ENCODE results near the gene MMP17. TPM values are rescaled to one million over a fixed set of nuclear protein-coding genes. Genes with fewer than 3 reads are reported as not detected.

Gene MMP17
- total RNA-seq, result 1 to 10 TPM; 1.3 to 1.9 TPM

GRCh38 chr12:131827961-131828534, at the start of gene MMP17:
Gene MMP17, plus strand, starts transcription at chr12:131828393. Its CDS starts 102 bp downstream, at chr12:131828495.
- intact Hi-C loops (cut with DNase I), result loop anchor here (10.0 kb wide), 1 partner anchor 723 kb away; no protein-coding TSS in a partner anchor
- H3K27me3 ChIP-seq, result peaks cover 38% of the 10 kb centered on the region
- no peak within 1 kb of the TSS for H3K9ac ChIP-seq (ENCODE audit: low read depth in 2 of 2, low read length in 2 of 2)
- TF ChIP-seq, protein P1, sequence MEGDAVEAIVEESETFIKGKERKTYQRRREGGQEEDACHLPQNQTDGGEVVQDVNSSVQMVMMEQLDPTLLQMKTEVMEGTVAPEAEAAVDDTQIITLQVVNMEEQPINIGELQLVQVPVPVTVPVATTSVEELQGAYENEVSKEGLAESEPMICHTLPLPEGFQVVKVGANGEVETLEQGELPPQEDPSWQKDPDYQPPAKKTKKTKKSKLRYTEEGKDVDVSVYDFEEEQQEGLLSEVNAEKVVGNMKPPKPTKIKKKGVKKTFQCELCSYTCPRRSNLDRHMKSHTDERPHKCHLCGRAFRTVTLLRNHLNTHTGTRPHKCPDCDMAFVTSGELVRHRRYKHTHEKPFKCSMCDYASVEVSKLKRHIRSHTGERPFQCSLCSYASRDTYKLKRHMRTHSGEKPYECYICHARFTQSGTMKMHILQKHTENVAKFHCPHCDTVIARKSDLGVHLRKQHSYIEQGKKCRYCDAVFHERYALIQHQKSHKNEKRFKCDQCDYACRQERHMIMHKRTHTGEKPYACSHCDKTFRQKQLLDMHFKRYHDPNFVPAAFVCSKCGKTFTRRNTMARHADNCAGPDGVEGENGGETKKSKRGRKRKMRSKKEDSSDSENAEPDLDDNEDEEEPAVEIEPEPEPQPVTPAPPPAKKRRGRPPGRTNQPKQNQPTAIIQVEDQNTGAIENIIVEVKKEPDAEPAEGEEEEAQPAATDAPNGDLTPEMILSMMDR (IDR thresholded peaks at IDR 0.05), result no peak
- peak within 1 kb of the TSS; percentile 35 for H3K4me3 ChIP-seq
- H3K27ac ChIP-seq, result no peak within 1 kb of the TSS
- H3K4me1 ChIP-seq, result no peaks in the 10 kb centered on the region
- no peaks in the 10 kb centered on the region for H3K9me3 ChIP-seq
- no peaks in the 10 kb centered on the region for H3K36me3 ChIP-seq
- no peak for DNase-seq

- H3K27ac ChIP-seq, result no peak overlapping the region
- H3K4me1 ChIP-seq, result no peaks in the 10 kb centered on the region
- peaks cover 7% of the 10 kb centered on the region for H3K36me3 ChIP-seq
- no peak overlapping the region for H3K9ac ChIP-seq (ENCODE audit: low read depth in 2 of 2, low read length in 2 of 2)
- TF ChIP-seq, protein P1 (IDR thresholded peaks at IDR 0.05), result no peak
- H3K4me3 ChIP-seq, result no peak overlapping the region
- no peaks in the 10 kb centered on the region for H3K27me3 ChIP-seq
- DNase-seq, result no peak
- H3K9me3 ChIP-seq, result no peaks in the 10 kb centered on the region
- intact Hi-C loops (cut with DNase I), result no loop called here
Measured at GRCh38 chr12:131779027-131779426, 49.2 kb upstream of the MMP17 start.

GRCh38 chr12:131782061-131782460, 46.1 kb upstream of the MMP17 start:
- Histone ChIP-seq H3K4me1 (no peaks in the 10 kb centered on the region), H3K4me3 (no peak overlapping the region), H3K27ac (no peak overlapping the region), H3K27me3 (no peaks in the 10 kb centered on the region), H3K36me3 (peaks cover 14% of the 10 kb centered on the region), H3K9me3 (no peaks in the 10 kb centered on the region), H3K9ac (ENCODE audit: low read depth in 2 of 2, low read length in 2 of 2) (no peak overlapping the region)
- TF ChIP-seq, protein P1 (IDR thresholded peaks at IDR 0.05), result no peak
- intact Hi-C loops (cut with DNase I), result no loop called here
- no peak for DNase-seq

DNA sequence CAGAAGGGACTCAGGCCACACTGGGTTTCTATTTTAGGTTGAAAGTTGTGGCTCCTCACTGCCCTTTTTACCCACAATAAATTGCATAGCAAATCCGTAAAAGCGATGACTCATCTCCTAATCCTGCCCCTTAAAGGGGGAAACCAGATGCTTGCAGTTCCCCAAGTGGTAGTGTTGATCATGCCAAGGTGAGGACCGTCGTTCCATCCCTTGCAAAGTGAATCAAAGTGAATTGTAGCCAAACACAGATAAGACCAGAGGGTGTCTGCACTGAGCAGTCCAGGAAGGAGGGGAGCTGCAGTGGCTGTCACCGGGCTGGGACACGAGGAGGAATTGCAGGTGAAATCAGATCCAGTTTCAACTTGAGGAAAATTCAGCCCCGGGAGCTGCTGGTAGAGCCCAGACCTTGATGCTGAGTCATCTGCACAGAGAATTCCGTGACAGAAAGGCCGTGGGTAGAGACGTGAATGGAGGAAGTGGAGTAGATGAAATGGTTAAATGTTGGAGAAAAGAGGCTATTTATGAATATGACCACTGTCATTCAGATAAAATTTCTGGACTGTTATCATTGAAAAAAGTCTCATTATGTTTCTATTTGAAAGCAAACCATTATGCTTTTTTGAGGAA, 44.2 kb upstream of the MMP17 start:
- DNase-seq, result no peak
- Histone ChIP-seq H3K4me1 (no peaks in the 10 kb centered on the region), H3K9me3 (no peaks in the 10 kb centered on the region), H3K9ac (ENCODE audit: low read depth in 2 of 2, low read length in 2 of 2) (no peak overlapping the region), H3K27ac (no peak overlapping the region), H3K4me3 (no peak overlapping the region), H3K36me3 (peaks cover 21% of the 10 kb centered on the region), H3K27me3 (no peaks in the 10 kb centered on the region)
- intact Hi-C loops (cut with DNase I), result no loop called here
- TF ChIP-seq, protein P1 (IDR thresholded peaks at IDR 0.05), result no peak

GRCh38 chr12:131784909-131785762, 43.1 kb upstream of the MMP17 start:
- H3K4me3 ChIP-seq, result no peak overlapping the region
- TF ChIP-seq, protein P1 (IDR thresholded peaks at IDR 0.05), result no peak
- no peak for DNase-seq
- no peak overlapping the region for H3K27ac ChIP-seq
- no peaks in the 10 kb centered on the region for H3K4me1 ChIP-seq
- H3K9me3 ChIP-seq, result no peaks in the 10 kb centered on the region
- peaks cover 21% of the 10 kb centered on the region for H3K36me3 ChIP-seq
- intact Hi-C loops (cut with DNase I), result no loop called here
- H3K27me3 ChIP-seq, result no peaks in the 10 kb centered on the region
- H3K9ac ChIP-seq (ENCODE audit: low read depth in 2 of 2, low read length in 2 of 2), result no peak overlapping the region

All from colonic mucosa (tissue), 4 donors.